Measurements from ENCODE around the gene TRAF3IP1.
"Not testable (repeated sequence)": the region's sequence is repeated elsewhere in the genome, so short reads cannot be mapped to it uniquely, and the experiment has no call there.

The TRAF3IP1 gene

DNA sequence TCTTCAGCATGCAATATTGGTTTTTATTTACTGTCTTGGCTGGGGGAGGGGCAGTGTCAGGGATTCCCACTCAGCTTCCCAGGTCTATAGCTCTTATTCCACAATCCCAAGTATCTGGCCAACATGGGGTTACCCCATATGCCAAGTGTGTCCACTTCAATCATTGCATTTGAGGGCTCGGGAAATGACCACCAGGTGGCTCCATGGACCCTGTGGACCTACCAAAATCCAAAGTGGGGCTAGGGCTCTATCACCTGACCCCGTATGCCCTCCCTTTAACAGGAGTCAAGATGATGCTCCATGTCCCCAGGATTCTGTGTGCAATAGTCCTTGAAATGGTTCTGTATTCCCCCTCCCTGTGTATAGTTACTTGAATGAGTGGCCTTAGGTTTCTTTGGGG is 12.1 kb upstream of the TRAF3IP1 start:
- no peak for DNase-seq (ENCODE audit: low read depth)

- not testable (repeated sequence) for DNase-seq (ENCODE audit: low read depth)
These were observed 9.6 kb upstream of the TRAF3IP1 start for GRCh38 chr2:238310721-238311120.

DNA sequence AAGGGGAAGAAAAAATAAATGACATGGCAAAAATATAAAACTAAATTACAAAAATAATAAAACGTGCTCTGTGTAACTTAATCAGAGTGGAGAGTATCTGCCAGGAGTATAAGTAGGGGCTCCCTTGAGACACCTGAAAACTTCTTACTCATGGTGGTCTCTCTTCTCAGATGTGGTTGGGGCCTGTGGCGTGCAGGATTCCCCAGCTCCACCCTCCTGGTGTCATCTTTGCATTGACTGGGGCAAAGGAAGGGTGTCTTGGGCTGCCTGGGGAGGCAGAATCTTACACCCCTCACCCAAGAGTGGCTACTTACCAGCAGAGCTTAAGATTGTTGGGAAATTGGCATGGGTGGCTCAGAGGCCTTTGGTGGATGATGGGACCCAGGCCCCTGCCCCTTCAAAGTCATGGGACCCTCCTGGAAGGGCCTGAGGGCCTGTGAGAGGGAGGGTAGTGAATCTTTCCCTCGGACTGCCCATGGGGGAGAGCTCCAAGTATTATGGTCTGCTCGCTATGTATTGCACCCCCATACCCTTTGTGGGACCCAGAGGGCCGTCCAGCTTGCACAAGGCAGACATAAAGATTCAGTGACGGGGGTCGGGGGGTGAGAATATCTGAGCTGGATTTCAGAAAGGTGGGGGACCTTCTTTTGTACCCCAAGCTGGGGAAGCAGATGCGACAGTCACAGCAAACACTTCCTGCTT is 6.9 kb upstream of the TRAF3IP1 start:
- DNase-seq (ENCODE audit: low read depth) = no peak

DNA sequence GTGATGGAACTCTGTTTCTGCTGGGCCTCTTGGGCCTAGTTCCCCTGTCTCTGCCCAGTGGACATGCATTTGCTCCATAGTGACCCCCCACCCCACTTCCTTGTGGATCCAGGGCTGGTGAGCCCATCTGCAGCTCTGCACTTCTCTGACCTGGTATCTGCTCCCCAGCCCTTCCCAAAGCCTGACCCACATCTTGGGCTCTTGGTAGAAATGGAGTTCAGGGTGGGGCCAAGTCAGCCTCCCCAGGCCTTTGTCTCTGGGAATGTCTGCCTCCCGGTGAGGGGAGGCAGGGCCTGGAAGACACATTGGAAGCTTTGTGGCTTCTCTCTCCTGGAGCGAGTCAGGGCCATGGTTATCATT is 6.3 kb upstream of the TRAF3IP1 start:
- DNase-seq (ENCODE audit: low read depth) = no peak

- no peak for DNase-seq (ENCODE audit: low read depth)
These were observed 5.7 kb upstream of the TRAF3IP1 start for GRCh38 chr2:238314576-238314975.

GRCh38 chr2:238315031-238315595 is 5.2 kb upstream of the TRAF3IP1 start:
- DNase-seq (ENCODE audit: low read depth) = no peak

DNA sequence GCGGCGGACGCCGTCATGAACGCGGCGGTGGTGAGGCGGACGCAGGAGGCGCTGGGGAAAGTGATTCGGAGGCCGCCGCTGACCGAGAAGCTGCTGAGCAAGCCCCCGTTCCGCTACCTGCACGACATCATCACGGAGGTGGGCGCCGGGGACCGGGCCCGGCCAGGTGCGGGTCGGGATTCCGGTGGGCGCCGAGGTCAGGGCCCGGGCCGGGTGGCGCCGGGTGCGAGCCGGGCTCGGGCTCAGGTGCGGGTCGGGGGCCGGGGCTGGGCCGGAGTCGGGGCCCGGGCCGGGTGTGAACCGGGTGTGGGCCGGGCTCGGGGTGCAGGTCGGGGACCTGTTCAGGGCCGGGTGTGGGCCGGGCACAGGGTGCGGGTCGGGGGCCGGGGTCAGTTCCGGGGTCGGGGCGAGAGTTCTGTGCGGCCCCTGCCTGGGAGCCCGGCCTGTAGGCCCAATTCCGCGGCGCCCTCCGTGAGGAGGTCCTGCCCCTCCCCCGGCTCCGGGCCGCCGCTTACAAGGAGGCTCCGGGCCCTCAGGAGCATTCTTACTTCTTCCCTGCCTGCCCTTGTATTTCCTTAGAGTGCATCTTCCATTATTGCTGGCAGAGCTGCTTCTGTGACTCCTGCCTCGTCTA is 447 bp downstream of the TRAF3IP1 start:
- DNase-seq (ENCODE audit: low read depth) = no peak

DNA sequence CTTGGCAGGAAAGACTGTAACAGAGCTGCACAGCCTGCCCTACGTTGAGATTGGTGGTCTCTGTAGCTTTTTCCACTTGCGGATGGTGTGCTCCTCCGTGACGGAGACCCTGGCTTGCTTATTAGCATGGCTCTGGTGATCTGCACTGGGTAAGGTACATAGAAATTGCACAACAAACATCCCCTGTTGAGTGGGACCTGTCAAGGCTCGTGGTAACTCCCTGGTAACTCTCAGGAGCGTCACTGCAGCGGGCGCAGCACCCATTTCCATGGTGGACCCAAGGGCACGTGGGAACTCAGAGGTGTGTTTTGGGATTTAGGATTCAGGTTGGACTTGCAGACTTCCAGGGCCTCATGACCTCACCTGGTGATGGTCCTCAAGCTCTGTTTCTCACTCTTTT is 1.1 kb downstream of the TRAF3IP1 start:
- no peak for DNase-seq (ENCODE audit: low read depth)

GRCh38 chr2:238322001-238322411 is 1.7 kb downstream of the TRAF3IP1 start:
- DNase-seq (ENCODE audit: low read depth) = no peak

- DNase-seq (ENCODE audit: low read depth) = not testable (repeated sequence)
These were observed 3.9 kb downstream of the TRAF3IP1 start for GRCh38 chr2:238324248-238324647.

- no peak for DNase-seq (ENCODE audit: low read depth)
These were observed 5.4 kb downstream of the TRAF3IP1 start for GRCh38 chr2:238325694-238326093.

GRCh38 chr2:238326801-238327365 is 6.6 kb downstream of the TRAF3IP1 start:
- no peak for DNase-seq (ENCODE audit: low read depth)

GRCh38 chr2:238327751-238328150 is 7.4 kb downstream of the TRAF3IP1 start:
- DNase-seq (ENCODE audit: low read depth) = no peak

DNA sequence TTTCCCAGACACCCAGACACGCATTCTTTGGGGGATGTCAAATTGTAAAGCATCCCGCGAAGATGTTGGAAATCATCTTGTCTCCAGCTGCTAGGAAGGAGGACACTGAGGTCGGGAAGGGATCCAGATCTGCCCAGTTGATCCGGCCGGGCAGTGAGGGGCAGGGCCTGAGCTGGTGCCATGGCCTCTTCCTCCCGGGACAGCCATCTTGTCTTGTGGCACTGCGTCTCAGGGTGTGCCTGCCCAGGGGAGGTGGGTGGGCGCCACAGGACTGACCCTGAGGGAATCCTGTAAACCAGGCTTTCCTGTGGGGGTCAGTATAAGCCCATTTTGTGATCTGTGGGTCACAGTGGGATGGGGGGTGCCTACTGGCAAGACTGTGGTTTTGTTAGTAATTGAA is 10.1 kb downstream of the TRAF3IP1 start:
- DNase-seq (ENCODE audit: low read depth) = no peak

DNA sequence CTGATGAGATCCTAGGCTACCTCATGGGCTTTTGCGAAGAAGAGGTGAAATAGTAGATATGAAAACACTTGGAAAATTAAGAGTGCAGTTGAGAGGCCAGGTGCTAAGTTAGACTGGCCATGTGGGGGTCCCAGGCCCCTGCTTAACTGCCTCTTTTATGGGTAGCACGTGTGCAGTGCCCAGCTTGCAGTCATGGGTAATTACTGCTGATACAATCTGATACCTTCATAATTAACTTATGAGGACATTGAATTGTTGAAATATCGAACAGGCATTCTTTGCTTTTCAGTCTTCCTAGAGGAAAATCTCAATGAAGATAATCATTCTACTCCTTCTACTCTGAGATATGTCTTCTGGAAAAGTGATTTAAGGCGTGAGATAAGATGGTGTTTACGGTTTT is 11.6 kb downstream of the TRAF3IP1 start:
- DNase-seq (ENCODE audit: low read depth) = no peak

DNA sequence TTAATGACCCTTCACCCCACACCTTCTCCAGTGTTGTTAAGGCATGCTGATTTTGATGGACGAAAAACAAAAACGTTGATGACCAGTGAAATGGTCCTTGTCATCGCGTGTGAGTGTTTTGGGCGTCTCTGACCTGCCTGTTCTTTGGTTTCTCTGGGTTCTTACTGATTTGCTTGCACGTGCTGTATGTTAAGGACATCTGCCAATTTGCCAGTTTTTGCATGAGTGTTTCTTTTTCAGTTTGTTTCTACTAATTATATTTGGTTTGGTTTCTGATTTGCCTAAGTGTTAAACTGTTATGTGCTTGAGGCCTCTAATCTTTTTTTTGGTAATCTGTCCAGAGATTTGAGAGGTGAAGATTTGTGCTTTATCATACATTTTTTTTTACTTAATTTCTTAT is 14.6 kb downstream of the TRAF3IP1 start:
- no peak for DNase-seq (ENCODE audit: low read depth)

- DNase-seq (ENCODE audit: low read depth) = not testable (repeated sequence)
These were observed 15.3 kb downstream of the TRAF3IP1 start for GRCh38 chr2:238335591-238335990.

- DNase-seq (ENCODE audit: low read depth) = no peak
These were observed 15.8 kb downstream of the TRAF3IP1 start for GRCh38 chr2:238336151-238336550.

GRCh38 chr2:238336793-238337444 is 16.6 kb downstream of the TRAF3IP1 start:
- no peak for DNase-seq (ENCODE audit: low read depth)

DNA sequence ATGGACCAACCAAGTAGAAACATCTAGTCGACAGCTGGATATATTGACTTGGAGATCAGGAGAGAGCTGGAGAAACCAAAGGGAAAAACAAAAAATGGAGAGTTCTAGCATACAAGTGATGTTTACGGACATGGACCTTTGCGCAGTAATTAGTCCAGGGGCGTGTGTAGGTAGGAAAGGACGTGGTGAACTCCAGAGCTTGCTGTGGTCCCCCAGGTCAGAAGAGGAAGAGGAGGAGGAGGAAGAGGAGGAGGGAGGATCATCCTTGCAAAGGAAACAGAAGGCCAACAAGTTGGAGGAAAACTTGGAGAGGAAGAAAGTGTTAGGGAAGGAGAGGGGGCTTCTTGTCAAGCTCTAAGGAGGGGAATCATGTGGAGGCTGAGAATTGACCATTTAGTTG is 17.5 kb downstream of the TRAF3IP1 start:
- DNase-seq (ENCODE audit: low read depth) = no peak

- no peak for DNase-seq (ENCODE audit: low read depth)
These were observed 18.5 kb downstream of the TRAF3IP1 start for GRCh38 chr2:238338710-238339394.

GRCh38 chr2:238339395-238339780 is 19.1 kb downstream of the TRAF3IP1 start:
- no peak for DNase-seq (ENCODE audit: low read depth)
